Gastroesophageal sphincter (tissue), 4 donors: ENCODE measurements around the gene ZNF385B. TPM values are rescaled to one million over a fixed set of nuclear protein-coding genes. Genes with fewer than 3 reads are reported as not detected.
A peak's percentile ranks its signal among the peaks of the same experiment; 100 is the strongest.

Experiments used
- ATAC-seq: fragments of 150-250 bp; one replicate; pipeline ENCODE4 v1.9.1; 2016; ENCODE audit warnings: mild to moderate bottlenecking, moderate library complexity
- H3K27ac ChIP-seq, 4 donors: fragments of 200-600 bp; sonication (generic) in 3 of 4; 1 replicate in 3 of 4; 2 replicates in 1 of 4; pipeline ENCODE4 v1.5.1; 2016 to 2019
- H3K27me3 ChIP-seq: fragments of 200-600 bp; sonication (generic); one replicate; pipeline ENCODE4 v1.5.1; 2019
- H3K36me3 ChIP-seq, 2 donors: fragments of 200-600 bp; sonication (generic); one replicate each; pipeline ENCODE4 v1.5.1; 2019; ENCODE audit warnings: control low read depth in 1 of 2
- H3K4me1 ChIP-seq, 3 donors: fragments of 200-600 bp; sonication (generic); 1 replicate in 2 of 3; 2 replicates in 1 of 3; pipeline ENCODE4 v1.5.1; 2016 to 2019; ENCODE audit warnings: control low read depth in 2 of 3
- H3K4me3 ChIP-seq, 2 donors: fragments of 200-600 bp; sonication (generic); one replicate each; pipeline ENCODE4 v1.5.1; 2019; ENCODE audit warnings: mild to moderate bottlenecking in 1 of 2, moderate library complexity in 1 of 2
- H3K9me3 ChIP-seq, 3 donors: fragments of 200-600 bp; sonication (generic); one replicate each; pipeline ENCODE4 v1.5.1; 2017 to 2019; ENCODE audit warnings: control low read depth in 2 of 3
- CTCF ChIP-seq, 4 experiments: fragments of 200-600 bp in 2 of 4; fragments of 450-650 bp in 2 of 4; sonication (generic) in 1 of 4; IDR thresholded peaks; one replicate each; pipeline ENCODE4 v1.5.1; 2017 to 2019; ENCODE audit warnings: antibody characterized with exemption in 4 of 4, mild to moderate bottlenecking in 2 of 4, moderate library complexity in 2 of 4
- EP300 ChIP-seq: sonication (generic); formaldehyde crosslinking; IDR thresholded peaks from one replicate; pipeline ENCODE4 v1.6.1; 2017; ENCODE audit warnings: antibody characterized with exemption, mild to moderate bottlenecking
- POLR2A ChIP-seq, 2 donors: fragments of 450-650 bp; IDR thresholded peaks; one replicate each; pipeline ENCODE4 v1.6.1; 2017; ENCODE audit warnings: antibody characterized with exemption in 2 of 2, mild to moderate bottlenecking in 2 of 2, moderate library complexity in 1 of 2
- POLR2AphosphoS5 ChIP-seq: sonication (generic); formaldehyde crosslinking; IDR thresholded peaks from one replicate; pipeline ENCODE4 v1.6.1; 2017; ENCODE audit warnings: antibody characterized with exemption
- WGBS, 2 donors: methylation state at CpG; one replicate each; pipeline ENCODE4 v1.1.5; 2018; ENCODE audit warnings: low coverage in 1 of 2; 5-methylcytosine and 5-hydroxymethylcytosine counted together
- total RNA-seq, 4 donors: library from RNA; depleted of rRNA; stranded (reverse); fragments of >200 nt; gene quantifications; one replicate each; pipeline ENCODE4 v1.1.0, GENCODE V29; 2016

The ZNF385B gene
- total RNA-seq, 4 donors from 2014 or later = 2.7 to 7.6 (median 3.9) TPM

GRCh38 chr2:179746981-179747380, 114.4 kb downstream of the ZNF385B start:
- ATAC-seq = peak; percentile 66
- no peaks in the 10 kb centered on the region for H3K36me3 ChIP-seq
- 65 to 84% methylated on average over 5 of the region's 5 CpGs for WGBS, 2 donors

DNA sequence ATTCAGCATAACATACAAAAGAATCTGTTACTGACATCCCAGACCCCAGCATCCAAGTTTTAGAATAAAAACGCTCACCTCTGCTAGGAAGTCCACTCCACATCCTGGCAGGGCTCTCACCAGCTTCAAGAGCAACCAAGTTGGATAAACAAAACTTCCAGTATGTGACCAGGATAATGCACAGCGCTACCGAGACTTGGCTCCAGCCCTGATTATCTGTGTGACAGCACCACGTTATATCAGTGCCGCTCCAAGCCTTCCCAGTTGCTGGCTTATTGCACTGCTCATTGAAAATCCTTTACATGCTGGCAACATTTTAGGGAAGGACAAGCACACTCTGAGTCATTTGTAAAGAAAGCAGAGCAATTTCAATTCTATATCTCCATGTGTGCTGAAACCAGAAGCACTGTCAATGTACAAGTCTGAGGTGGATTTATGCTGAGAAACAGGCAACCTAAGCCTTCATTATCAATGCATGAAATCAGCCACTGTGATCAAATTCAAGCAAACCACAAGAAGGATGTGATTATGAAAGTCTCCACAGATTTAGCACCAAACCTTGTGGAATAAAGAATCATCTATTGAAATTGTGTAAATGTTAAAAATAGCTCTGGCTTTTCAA, 115.7 kb downstream of the ZNF385B start:
- TF ChIP-seq POLR2AphosphoS5 (no peak), CTCF (IDR thresholded peaks at IDR 0.05) (no peak), POLR2A (IDR thresholded peaks at IDR 0.05) (no peak), EP300 (no peak)
- Histone ChIP-seq H3K27ac (no peak overlapping the region), H3K4me3 (peak overlapping the region in 1 of 2 donors; percentile 15), H3K36me3 (no peaks in the 10 kb centered on the region), H3K27me3 (no peaks in the 10 kb centered on the region), H3K9me3 (no peaks in the 10 kb centered on the region), H3K4me1 (peaks cover 0 to 31% (median 4%) of the 10 kb centered on the region in 3 donors)
- ATAC-seq = no peak
- WGBS, 2 donors = 20 to 30% methylated on average over 1 to 4 of the region's 5 CpGs

More at GRCh38 chr2:179746981-179747380, 114.4 kb downstream of the ZNF385B start:
- Histone ChIP-seq H3K4me3 (no peak overlapping the region), H3K27ac (no peak overlapping the region), H3K4me1 (peaks cover 0 to 25% (median 4%) of the 10 kb centered on the region in 3 donors), H3K9me3 (no peaks in the 10 kb centered on the region), H3K27me3 (no peaks in the 10 kb centered on the region)
- TF ChIP-seq POLR2AphosphoS5 = no peak
- TF ChIP-seq POLR2A (IDR thresholded peaks at IDR 0.05) = no peak
- TF ChIP-seq EP300 = no peak
- no peak for TF ChIP-seq CTCF (IDR thresholded peaks at IDR 0.05)

- Histone ChIP-seq H3K27ac (no peak overlapping the region), H3K4me1 (peaks cover 0 to 32% (median 4%) of the 10 kb centered on the region in 3 donors), H3K9me3 (no peaks in the 10 kb centered on the region), H3K27me3 (no peaks in the 10 kb centered on the region), H3K36me3 (no peaks in the 10 kb centered on the region), H3K4me3 (no peak overlapping the region)
- no peak for TF ChIP-seq POLR2AphosphoS5
- TF ChIP-seq CTCF (IDR thresholded peaks at IDR 0.05) = no peak
- no peak for TF ChIP-seq POLR2A (IDR thresholded peaks at IDR 0.05)
- no peak for TF ChIP-seq EP300
- ATAC-seq = no peak
- WGBS, 2 donors = 88 to 91% methylated on average over 3 to 5 of the region's 5 CpGs
Measured at GRCh38 chr2:179744401-179744800, 117.0 kb downstream of the ZNF385B start.

- Histone ChIP-seq H3K36me3 (no peaks in the 10 kb centered on the region), H3K9me3 (no peaks in the 10 kb centered on the region), H3K4me3 (no peak overlapping the region), H3K4me1 (peaks cover 0 to 18% (median 4%) of the 10 kb centered on the region in 3 donors), H3K27ac (peak overlapping the region in 3 of 4 donors; percentile 10 to 77 (median 32)), H3K27me3 (no peaks in the 10 kb centered on the region)
- peak; percentile 95 for ATAC-seq
- TF ChIP-seq CTCF (IDR thresholded peaks at IDR 0.05) = no peak
- peak; percentile 87 for TF ChIP-seq POLR2AphosphoS5
- no peak for TF ChIP-seq POLR2A (IDR thresholded peaks at IDR 0.05)
Measured at GRCh38 chr2:179741317-179741716, 120.1 kb downstream of the ZNF385B start.

DNA sequence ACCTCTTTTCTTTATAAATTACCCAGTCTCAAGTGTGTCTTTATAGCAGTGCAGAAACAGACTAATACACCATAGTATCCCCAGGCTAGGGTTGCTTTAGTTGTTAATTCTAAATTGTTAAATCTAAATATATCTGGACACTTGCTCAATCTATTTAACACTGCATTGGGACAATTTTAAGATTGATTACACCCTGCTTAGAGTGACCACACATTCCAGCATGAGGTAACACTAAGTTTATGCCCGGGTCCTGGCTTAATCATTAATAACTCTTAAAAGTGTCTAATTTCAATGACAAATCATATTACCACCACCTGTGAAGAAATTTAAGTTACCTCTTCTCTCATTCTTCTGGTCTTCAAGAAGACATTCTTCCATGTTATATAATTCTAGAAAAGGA, 131.4 kb downstream of the ZNF385B start:
- H3K36me3 ChIP-seq = no peaks in the 10 kb centered on the region
- WGBS, 2 donors = 43 to 54% methylated on average over 1 of the region's 1 CpG
- no peaks in the 10 kb centered on the region for H3K9me3 ChIP-seq
- no peaks in the 10 kb centered on the region for H3K4me1 ChIP-seq
- H3K27me3 ChIP-seq = no peaks in the 10 kb centered on the region
- H3K27ac ChIP-seq = no peak overlapping the region
- TF ChIP-seq POLR2A (IDR thresholded peaks at IDR 0.05) (no peak), EP300 (no peak), POLR2AphosphoS5 (no peak), CTCF (IDR thresholded peaks at IDR 0.05) (no peak)
- H3K4me3 ChIP-seq = no peak overlapping the region
- ATAC-seq = no peak
